Body of pancreas (tissue), 4 donors: Measurements from ENCODE around the gene VOPP1.

Experiments used
- POLR2A ChIP-seq, 3 donors: fragments of 450-650 bp; IDR thresholded peaks; one replicate each; pipeline ENCODE4 v1.6.1; 2016; ENCODE audit warnings: antibody characterized with exemption in 3 of 3, mild to moderate bottlenecking in 2 of 3
- TF ChIP-seq, protein P1 (sequence below), 7 experiments: fragments of 450-650 bp in 4 of 7; fragments of 200-600 bp in 3 of 7; sonication (generic) in 3 of 7; IDR thresholded peaks; one replicate each; pipeline ENCODE4 v1.5.1; 2016 to 2019; ENCODE audit warnings: antibody characterized with exemption in 7 of 7

- TF ChIP-seq, protein P1, sequence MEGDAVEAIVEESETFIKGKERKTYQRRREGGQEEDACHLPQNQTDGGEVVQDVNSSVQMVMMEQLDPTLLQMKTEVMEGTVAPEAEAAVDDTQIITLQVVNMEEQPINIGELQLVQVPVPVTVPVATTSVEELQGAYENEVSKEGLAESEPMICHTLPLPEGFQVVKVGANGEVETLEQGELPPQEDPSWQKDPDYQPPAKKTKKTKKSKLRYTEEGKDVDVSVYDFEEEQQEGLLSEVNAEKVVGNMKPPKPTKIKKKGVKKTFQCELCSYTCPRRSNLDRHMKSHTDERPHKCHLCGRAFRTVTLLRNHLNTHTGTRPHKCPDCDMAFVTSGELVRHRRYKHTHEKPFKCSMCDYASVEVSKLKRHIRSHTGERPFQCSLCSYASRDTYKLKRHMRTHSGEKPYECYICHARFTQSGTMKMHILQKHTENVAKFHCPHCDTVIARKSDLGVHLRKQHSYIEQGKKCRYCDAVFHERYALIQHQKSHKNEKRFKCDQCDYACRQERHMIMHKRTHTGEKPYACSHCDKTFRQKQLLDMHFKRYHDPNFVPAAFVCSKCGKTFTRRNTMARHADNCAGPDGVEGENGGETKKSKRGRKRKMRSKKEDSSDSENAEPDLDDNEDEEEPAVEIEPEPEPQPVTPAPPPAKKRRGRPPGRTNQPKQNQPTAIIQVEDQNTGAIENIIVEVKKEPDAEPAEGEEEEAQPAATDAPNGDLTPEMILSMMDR (IDR thresholded peaks at IDR 0.05) = no peak
- no peak for TF ChIP-seq POLR2A (IDR thresholded peaks at IDR 0.05)
Measured at GRCh38 chr7:55498142-55498541, 74.2 kb downstream of the VOPP1 start.
